Muscle of leg (tissue), 11 donors: Measurements from ENCODE around the gene CRADD. TPM values are rescaled to one million over a fixed set of nuclear protein-coding genes. Genes with fewer than 3 reads are reported as not detected.
A peak's percentile ranks its signal among the peaks of the same experiment; 100 is the strongest.

Source experiments
- DNase-seq: peaks from one replicate; pipeline ENCODE4 v3.0.0; 2013
- H3K27ac ChIP-seq: one replicate; pipeline ENCODE4 v1.5.1; 2013; ENCODE audit warnings: mild to moderate bottlenecking, low read length, control low read depth
- H3K27me3 ChIP-seq: one replicate; pipeline ENCODE4 v1.6.1; 2013; ENCODE audit warnings: low read length; ENCODE audit not compliant: control insufficient read depth, insufficient read depth
- H3K36me3 ChIP-seq: one replicate; pipeline ENCODE4 v1.6.1; 2013; ENCODE audit warnings: low read length; ENCODE audit not compliant: control insufficient read depth, insufficient read depth
- H3K4me1 ChIP-seq: one replicate; pipeline ENCODE4 v1.6.1; 2013; ENCODE audit warnings: low read length; ENCODE audit not compliant: control insufficient read depth, insufficient read depth
- H3K4me3 ChIP-seq: one replicate; pipeline ENCODE4 v1.5.1; 2013; ENCODE audit warnings: low read length, control low read depth
- H3K9me3 ChIP-seq: replicated peaks from 2 replicates; pipeline ENCODE4 v1.6.1; 2013; ENCODE audit warnings: low read depth, low read length; ENCODE audit not compliant: control insufficient read depth
- WGBS: methylation state at CpG from one replicate; pipeline ENCODE4 v1.1.5; 2013; ENCODE audit warnings: missing lambda C conversion rate; ENCODE audit not compliant: insufficient coverage; 5-methylcytosine and 5-hydroxymethylcytosine counted together
- polyA plus RNA-seq, 8 donors: library from polyadenylated mRNA; unstranded; fragments of 120-200 nt; gene quantifications; one replicate each; pipeline versions ENCODE4 v1.2.1 to v1.2.3, GENCODE V29; 2013; ENCODE audit warnings: inconsistent platforms in 1 of 8, low replicate concordance in 1 of 8; ENCODE audit not compliant: insufficient read length in 8 of 8, insufficient read depth in 1 of 8
- total RNA-seq: library from RNA; stranded (reverse); fragments of 120-200 nt; gene quantifications from one replicate; pipeline ENCODE4 v1.2.4, GENCODE V29; 2013

The CRADD gene
- total and polyA plus RNA-seq, 9 donors, result 9.1 to 15.2 (median 12.9) TPM

- no peak overlapping the region for H3K27ac ChIP-seq
Observed at GRCh38 chr12:93712200-93712599, 35.0 kb downstream of the CRADD start.

GRCh38 chr12:93713060-93713459 is 35.9 kb downstream of the CRADD start:
- no CpG with 5 or more reads among the region's 5 CpGs for WGBS
- Histone ChIP-seq H3K4me3 (no peak overlapping the region), H3K27me3 (no peaks in the 10 kb centered on the region), H3K36me3 (no peaks in the 10 kb centered on the region), H3K9me3 (peaks cover 9% of the 10 kb centered on the region), H3K4me1 (peaks cover 4% of the 10 kb centered on the region), H3K27ac (no peak overlapping the region)
- DNase-seq, result no peak

More at GRCh38 chr12:93712200-93712599, 35.0 kb downstream of the CRADD start:
- no CpG with 5 or more reads among the region's 3 CpGs for WGBS
- H3K4me1 ChIP-seq, result peaks cover 4% of the 10 kb centered on the region
- H3K27me3 ChIP-seq, result no peaks in the 10 kb centered on the region
- no peaks in the 10 kb centered on the region for H3K36me3 ChIP-seq
- H3K9me3 ChIP-seq, result peaks cover 9% of the 10 kb centered on the region
- no peak for DNase-seq
- no peak overlapping the region for H3K4me3 ChIP-seq

- no peak overlapping the region for H3K4me3 ChIP-seq
- H3K36me3 ChIP-seq, result no peaks in the 10 kb centered on the region
- no CpG with 5 or more reads among the region's 4 CpGs for WGBS
- no peak for DNase-seq
- peak overlapping the region; percentile 26 for H3K27ac ChIP-seq
- H3K27me3 ChIP-seq, result no peaks in the 10 kb centered on the region
- H3K4me1 ChIP-seq, result peaks cover 4% of the 10 kb centered on the region
- peaks cover 9% of the 10 kb centered on the region for H3K9me3 ChIP-seq
Observed at GRCh38 chr12:93713800-93714199, 36.6 kb downstream of the CRADD start.

GRCh38 chr12:93714382-93714781 is 37.2 kb downstream of the CRADD start:
- WGBS, result no CpG with 5 or more reads among the region's 5 CpGs
- H3K9me3 ChIP-seq, result peaks cover 8% of the 10 kb centered on the region
- peaks cover 4% of the 10 kb centered on the region for H3K4me1 ChIP-seq
- DNase-seq, result peak; percentile 69
- H3K27ac ChIP-seq, result peak overlapping the region; percentile 60
- H3K27me3 ChIP-seq, result no peaks in the 10 kb centered on the region
- no peaks in the 10 kb centered on the region for H3K36me3 ChIP-seq
- no peak overlapping the region for H3K4me3 ChIP-seq

GRCh38 chr12:93719710-93720109 is 42.5 kb downstream of the CRADD start:
- Histone ChIP-seq H3K4me3 (no peak overlapping the region), H3K27ac (no peak overlapping the region), H3K27me3 (no peaks in the 10 kb centered on the region), H3K4me1 (peaks cover 1% of the 10 kb centered on the region), H3K36me3 (no peaks in the 10 kb centered on the region), H3K9me3 (no peaks in the 10 kb centered on the region)
- no CpG with 5 or more reads among the region's 1 CpG for WGBS
- DNase-seq, result no peak

GRCh38 chr12:93720559-93720958 is 43.4 kb downstream of the CRADD start:
- DNase-seq, result no peak
- no peaks in the 10 kb centered on the region for H3K9me3 ChIP-seq
- H3K4me1 ChIP-seq, result no peaks in the 10 kb centered on the region
- WGBS, result no CpG with 5 or more reads among the region's 2 CpGs
- no peaks in the 10 kb centered on the region for H3K27me3 ChIP-seq
- H3K27ac ChIP-seq, result no peak overlapping the region
- H3K4me3 ChIP-seq, result no peak overlapping the region
- no peaks in the 10 kb centered on the region for H3K36me3 ChIP-seq

- DNase-seq, result no peak
- no peaks in the 10 kb centered on the region for H3K9me3 ChIP-seq
- H3K36me3 ChIP-seq, result no peaks in the 10 kb centered on the region
- H3K27me3 ChIP-seq, result no peaks in the 10 kb centered on the region
- no peak overlapping the region for H3K4me3 ChIP-seq
- no peaks in the 10 kb centered on the region for H3K4me1 ChIP-seq
- no CpG with 5 or more reads among the region's 2 CpGs for WGBS
- H3K27ac ChIP-seq, result no peak overlapping the region
Observed at GRCh38 chr12:93722179-93722578, 45.0 kb downstream of the CRADD start.

- WGBS, result 94% methylated on average over 2 of the region's 4 CpGs
- Histone ChIP-seq H3K9me3 (no peaks in the 10 kb centered on the region), H3K4me3 (no peak overlapping the region), H3K27ac (no peak overlapping the region), H3K36me3 (no peaks in the 10 kb centered on the region), H3K4me1 (peaks cover 2% of the 10 kb centered on the region), H3K27me3 (no peaks in the 10 kb centered on the region)
- DNase-seq, result no peak
Observed at GRCh38 chr12:93722835-93723567, 45.8 kb downstream of the CRADD start.

- no peak for DNase-seq
- WGBS, result no CpG with 5 or more reads among the region's 4 CpGs
- Histone ChIP-seq H3K9me3 (no peaks in the 10 kb centered on the region), H3K36me3 (no peaks in the 10 kb centered on the region), H3K4me1 (peaks cover 2% of the 10 kb centered on the region), H3K27me3 (no peaks in the 10 kb centered on the region), H3K4me3 (no peak overlapping the region), H3K27ac (no peak overlapping the region)
Observed at GRCh38 chr12:93723568-93723930, 46.4 kb downstream of the CRADD start.

- no peaks in the 10 kb centered on the region for H3K36me3 ChIP-seq
- H3K27ac ChIP-seq, result no peak overlapping the region
- no peak for DNase-seq
- H3K4me1 ChIP-seq, result peaks cover 2% of the 10 kb centered on the region
- H3K4me3 ChIP-seq, result no peak overlapping the region
- H3K27me3 ChIP-seq, result no peaks in the 10 kb centered on the region
- H3K9me3 ChIP-seq, result no peaks in the 10 kb centered on the region
Observed at GRCh38 chr12:93725531-93725930, 48.4 kb downstream of the CRADD start.
